HL-60 (cell line): ENCODE measurements around the gene MYH10.

Experiments used
- DNase-seq, 2 experiments: peaks; one replicate each; pipeline ENCODE4 v3.0.0-alpha.2; 2010 to 2020; ENCODE audit warnings: low read depth in 1 of 2, low spot score in 1 of 2
- H3K27ac ChIP-seq: fragments of 250-450 bp; sonication (Bioruptor Pico); replicated peaks from 2 replicates; pipeline ENCODE4 v1.5.1; 2020; ENCODE audit warnings: mild to moderate bottlenecking, moderate library complexity
- H3K27me3 ChIP-seq: fragments of 250-450 bp; sonication (Bioruptor Pico); 2 replicates; pipeline ENCODE4 v1.5.1; 2021; ENCODE audit warnings: mild to moderate bottlenecking, moderate library complexity; ENCODE audit not compliant: insufficient read depth, poor library complexity, severe bottlenecking
- H3K4me3 ChIP-seq: replicated peaks from 2 replicates; pipeline ENCODE4 v1.5.1; 2011; ENCODE audit warnings: mild to moderate bottlenecking, control low read depth, low read length; ENCODE audit not compliant: insufficient read depth
- GABPA ChIP-seq: IDR thresholded peaks from 2 replicates; pipeline ENCODE4 v1.6.1; 2012; ENCODE audit warnings: low read depth
- POLR2AphosphoS5 ChIP-seq: IDR thresholded peaks from 2 replicates; pipeline ENCODE4 v1.6.1; 2012; ENCODE audit warnings: low read depth
- SPI1 ChIP-seq: IDR thresholded peaks from 2 replicates; pipeline ENCODE4 v1.6.1; 2012; ENCODE audit warnings: low read depth, mild to moderate bottlenecking, borderline replicate concordance
- TF ChIP-seq, protein P1 (sequence below): IDR thresholded peaks from 2 replicates; pipeline ENCODE4 v1.6.1; 2012; ENCODE audit warnings: low read depth; ENCODE audit not compliant: insufficient replicate concordance
- TF ChIP-seq, protein P2 (sequence below): IDR thresholded peaks from one replicate; pipeline ENCODE4 v1.5.1; 2011; ENCODE audit warnings: low read length, control low read depth, inconsistent platforms; ENCODE audit not compliant: insufficient read depth

MYH10 gene

DNA sequence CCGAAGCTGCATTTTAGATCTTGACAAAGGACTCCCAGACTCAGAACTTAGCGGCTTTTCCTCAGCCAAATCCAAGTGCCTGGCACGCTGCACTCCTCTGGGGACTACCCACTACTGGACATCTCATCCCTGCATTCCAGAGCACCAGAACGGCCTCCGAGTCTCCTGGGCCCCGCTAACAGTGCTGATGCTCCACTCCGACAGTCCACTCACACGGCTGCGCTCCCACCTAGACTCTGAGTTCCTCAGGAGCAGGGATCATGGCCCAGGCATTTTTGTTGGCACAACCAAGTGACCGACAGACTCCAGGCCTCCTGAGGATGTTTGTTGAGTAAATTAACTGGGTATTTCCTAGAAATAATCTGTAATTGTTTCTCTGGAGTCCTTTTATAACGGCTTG is 115.7 kb downstream of the MYH10 start:
- DNase-seq, result no peak
- Histone ChIP-seq H3K4me3 (no peak overlapping the region), H3K27me3 (no peaks in the 10 kb centered on the region), H3K27ac (no peak overlapping the region)
- TF ChIP-seq, protein P1, sequence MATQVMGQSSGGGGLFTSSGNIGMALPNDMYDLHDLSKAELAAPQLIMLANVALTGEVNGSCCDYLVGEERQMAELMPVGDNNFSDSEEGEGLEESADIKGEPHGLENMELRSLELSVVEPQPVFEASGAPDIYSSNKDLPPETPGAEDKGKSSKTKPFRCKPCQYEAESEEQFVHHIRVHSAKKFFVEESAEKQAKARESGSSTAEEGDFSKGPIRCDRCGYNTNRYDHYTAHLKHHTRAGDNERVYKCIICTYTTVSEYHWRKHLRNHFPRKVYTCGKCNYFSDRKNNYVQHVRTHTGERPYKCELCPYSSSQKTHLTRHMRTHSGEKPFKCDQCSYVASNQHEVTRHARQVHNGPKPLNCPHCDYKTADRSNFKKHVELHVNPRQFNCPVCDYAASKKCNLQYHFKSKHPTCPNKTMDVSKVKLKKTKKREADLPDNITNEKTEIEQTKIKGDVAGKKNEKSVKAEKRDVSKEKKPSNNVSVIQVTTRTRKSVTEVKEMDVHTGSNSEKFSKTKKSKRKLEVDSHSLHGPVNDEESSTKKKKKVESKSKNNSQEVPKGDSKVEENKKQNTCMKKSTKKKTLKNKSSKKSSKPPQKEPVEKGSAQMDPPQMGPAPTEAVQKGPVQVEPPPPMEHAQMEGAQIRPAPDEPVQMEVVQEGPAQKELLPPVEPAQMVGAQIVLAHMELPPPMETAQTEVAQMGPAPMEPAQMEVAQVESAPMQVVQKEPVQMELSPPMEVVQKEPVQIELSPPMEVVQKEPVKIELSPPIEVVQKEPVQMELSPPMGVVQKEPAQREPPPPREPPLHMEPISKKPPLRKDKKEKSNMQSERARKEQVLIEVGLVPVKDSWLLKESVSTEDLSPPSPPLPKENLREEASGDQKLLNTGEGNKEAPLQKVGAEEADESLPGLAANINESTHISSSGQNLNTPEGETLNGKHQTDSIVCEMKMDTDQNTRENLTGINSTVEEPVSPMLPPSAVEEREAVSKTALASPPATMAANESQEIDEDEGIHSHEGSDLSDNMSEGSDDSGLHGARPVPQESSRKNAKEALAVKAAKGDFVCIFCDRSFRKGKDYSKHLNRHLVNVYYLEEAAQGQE, result no peak
- TF ChIP-seq, protein P2, sequence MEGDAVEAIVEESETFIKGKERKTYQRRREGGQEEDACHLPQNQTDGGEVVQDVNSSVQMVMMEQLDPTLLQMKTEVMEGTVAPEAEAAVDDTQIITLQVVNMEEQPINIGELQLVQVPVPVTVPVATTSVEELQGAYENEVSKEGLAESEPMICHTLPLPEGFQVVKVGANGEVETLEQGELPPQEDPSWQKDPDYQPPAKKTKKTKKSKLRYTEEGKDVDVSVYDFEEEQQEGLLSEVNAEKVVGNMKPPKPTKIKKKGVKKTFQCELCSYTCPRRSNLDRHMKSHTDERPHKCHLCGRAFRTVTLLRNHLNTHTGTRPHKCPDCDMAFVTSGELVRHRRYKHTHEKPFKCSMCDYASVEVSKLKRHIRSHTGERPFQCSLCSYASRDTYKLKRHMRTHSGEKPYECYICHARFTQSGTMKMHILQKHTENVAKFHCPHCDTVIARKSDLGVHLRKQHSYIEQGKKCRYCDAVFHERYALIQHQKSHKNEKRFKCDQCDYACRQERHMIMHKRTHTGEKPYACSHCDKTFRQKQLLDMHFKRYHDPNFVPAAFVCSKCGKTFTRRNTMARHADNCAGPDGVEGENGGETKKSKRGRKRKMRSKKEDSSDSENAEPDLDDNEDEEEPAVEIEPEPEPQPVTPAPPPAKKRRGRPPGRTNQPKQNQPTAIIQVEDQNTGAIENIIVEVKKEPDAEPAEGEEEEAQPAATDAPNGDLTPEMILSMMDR, result no peak
- TF ChIP-seq GABPA, result no peak
- TF ChIP-seq POLR2AphosphoS5, result no peak
- TF ChIP-seq SPI1, result no peak

DNA sequence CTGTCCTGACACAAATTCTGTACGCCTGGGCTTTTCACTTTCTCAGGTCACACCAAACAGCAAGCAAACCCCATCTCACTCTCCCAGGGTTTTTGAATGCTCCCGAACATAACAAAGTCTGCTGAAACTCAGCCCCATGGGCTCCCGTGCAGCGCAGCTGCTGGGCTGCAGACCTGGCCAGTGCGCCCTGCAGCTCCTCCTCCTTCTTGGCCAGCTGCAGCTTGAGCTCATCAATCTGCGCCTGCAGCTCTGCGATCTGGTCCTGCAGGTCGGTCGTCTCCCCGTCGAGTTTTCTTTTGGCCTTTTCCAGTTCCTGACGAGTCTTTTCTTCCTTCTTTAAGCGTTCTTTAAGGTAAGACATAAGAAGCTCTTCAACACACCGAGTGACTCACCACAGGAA is 124.4 kb downstream of the MYH10 start:
- no peak for DNase-seq
- Histone ChIP-seq H3K4me3 (no peak overlapping the region), H3K27me3 (no peaks in the 10 kb centered on the region), H3K27ac (no peak overlapping the region)
- no peak for TF ChIP-seq SPI1
- TF ChIP-seq POLR2AphosphoS5, result no peak
- no peak for TF ChIP-seq GABPA
- TF ChIP-seq, protein P2, result no peak
- TF ChIP-seq, protein P1, result no peak

DNA sequence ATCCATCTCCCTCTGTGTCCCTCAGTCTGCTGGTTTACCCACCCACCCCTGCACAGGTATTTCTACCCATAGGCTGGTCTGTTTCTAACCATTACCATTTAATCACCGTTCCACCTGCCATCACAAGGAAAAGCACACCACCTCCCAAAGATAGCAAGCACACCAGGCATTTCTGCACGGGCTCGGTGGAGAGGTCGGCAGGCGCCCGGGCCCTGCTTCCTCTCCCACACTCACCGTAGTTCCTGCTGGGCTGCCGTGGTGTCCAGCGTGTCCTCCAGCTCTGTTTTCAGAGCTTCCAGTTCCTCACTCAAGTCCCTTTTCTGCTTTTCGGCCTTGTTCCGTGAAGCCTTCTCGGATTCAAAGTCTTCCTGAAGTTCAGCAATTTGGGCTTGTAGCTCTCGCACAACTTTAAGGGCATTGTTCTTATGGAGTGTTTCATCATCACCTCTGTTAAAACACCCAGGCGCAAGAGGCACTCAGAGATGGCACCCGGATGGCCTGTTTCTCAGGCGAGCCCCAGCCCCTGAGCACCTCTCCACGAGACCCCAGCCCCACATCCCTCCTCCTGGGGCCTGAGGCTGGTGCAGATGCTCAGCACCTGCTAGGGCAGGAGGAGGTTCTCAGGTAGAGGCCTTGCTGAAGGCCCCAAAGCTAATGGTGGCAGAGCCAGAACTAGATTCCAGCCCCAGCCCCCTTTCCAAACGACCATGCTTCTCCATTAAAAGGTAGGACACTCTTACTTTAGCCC is 125.9 kb downstream of the MYH10 start:
- TF ChIP-seq, protein P1, result no peak
- TF ChIP-seq, protein P2, result no peak
- TF ChIP-seq POLR2AphosphoS5 (no peak), SPI1 (no peak), GABPA (no peak)
- DNase-seq, result no peak
- H3K4me3 ChIP-seq, result no peak overlapping the region
- no peak overlapping the region for H3K27ac ChIP-seq
- H3K27me3 ChIP-seq, result no peaks in the 10 kb centered on the region
